K562 (cell line): ENCODE measurements around the gene DTX1. TPM values are rescaled to one million over a fixed set of nuclear protein-coding genes. Genes with fewer than 3 reads are reported as not detected.

Experiments used
- BRD9 ChIP-seq: fragments of 450-650 bp; IDR thresholded peaks from 2 replicates; pipeline ENCODE4 v1.6.1; 2018; ENCODE audit warnings: low read depth; ENCODE audit not compliant: partially characterized antibody
- C11orf30 ChIP-seq: fragments of 450-650 bp; IDR thresholded peaks from 2 replicates; pipeline ENCODE4 v1.6.1; 2016; ENCODE audit warnings: low read depth, mild to moderate bottlenecking
- HNRNPK ChIP-seq: fragments of 200-400 bp; formaldehyde crosslinking; IDR thresholded peaks from one replicate; pipeline ENCODE4 v1.6.1; 2018; ENCODE audit warnings: mild to moderate bottlenecking, low read depth, low read length; ENCODE audit not compliant: poor library complexity, severe bottlenecking
- JUND ChIP-seq, 2 experiments: IDR thresholded peaks; 2 replicates in 1 of 2; 3 replicates in 1 of 2; pipeline ENCODE4 v1.6.1; 2011; ENCODE audit warnings: borderline replicate concordance in 2 of 2, low read depth in 2 of 2, low read length in 2 of 2, improper control_type of control experiment in 1 of 2, missing biosample characterization in 1 of 2, missing genetic modification characterization in 1 of 2, missing genetic modification reagents in 1 of 2
- MYC ChIP-seq, 2 experiments: fragments of 250-450 bp in 1 of 2; sonication (Bioruptor Pico) in 1 of 2; IDR thresholded peaks; 2 replicates each; pipeline versions ENCODE4 v1.5.1 to v1.6.1; 2012 to 2021; ENCODE audit warnings: low read depth in 2 of 2, borderline replicate concordance in 1 of 2, improper control_type of control experiment in 1 of 2, low read length in 1 of 2, mild to moderate bottlenecking in 1 of 2, moderate library complexity in 1 of 2
- MYNN ChIP-seq, 2 experiments: sonication (generic); formaldehyde crosslinking in 1 of 2; IDR thresholded peaks; 2 replicates each; pipeline versions ENCODE4 v1.5.0 to v1.6.1; 2016 to 2020; ENCODE audit warnings: antibody characterized with exemption in 1 of 2, missing genetic modification reagents in 1 of 2
- NFIX ChIP-seq: fragments of 250-450 bp; sonication (Bioruptor Pico); IDR thresholded peaks from 2 replicates; pipeline ENCODE4 v1.4.0; 2020; ENCODE audit warnings: low read depth, mild to moderate bottlenecking, moderate library complexity
- PHF20 ChIP-seq: fragments of 450-650 bp; IDR thresholded peaks from 2 replicates; pipeline ENCODE4 v1.6.1; 2018; ENCODE audit not compliant: partially characterized antibody
- PTBP1 ChIP-seq: fragments of 200-400 bp; formaldehyde crosslinking; IDR thresholded peaks from 2 replicates; pipeline ENCODE4 v1.6.1; 2017; ENCODE audit warnings: low read depth, low read length
- RAD21 ChIP-seq, 2 experiments: fragments of 250-450 bp in 1 of 2; fragments of 450-650 bp in 1 of 2; sonication (Bioruptor Pico) in 1 of 2; formaldehyde crosslinking in 1 of 2; IDR thresholded peaks in 1 of 2; conservative IDR thresholded peaks in 1 of 2; 2 replicates each; pipeline versions ENCODE4 v1.4.0 to v1.8.0; 2020 to 2022; ENCODE audit warnings: mild to moderate bottlenecking in 2 of 2, moderate library complexity in 1 of 2
- RFX1 ChIP-seq: fragments of 450-650 bp; IDR thresholded peaks from 2 replicates; pipeline ENCODE4 v1.6.1; 2016; ENCODE audit warnings: mild to moderate bottlenecking, moderate library complexity
- SMARCA5 ChIP-seq: fragments of 450-650 bp; IDR thresholded peaks from 2 replicates; pipeline ENCODE4 v1.6.1; 2016
- ZFP1 ChIP-seq: fragments of 450-650 bp; formaldehyde crosslinking; IDR thresholded peaks from 2 replicates; pipeline ENCODE4 v1.4.0; 2020; ENCODE audit warnings: mild to moderate bottlenecking, mixed read lengths
- ZFP36 ChIP-seq: fragments of 150-350 bp; IDR thresholded peaks from 2 replicates; pipeline ENCODE4 v1.6.1; 2018; ENCODE audit warnings: low read length, low read depth; ENCODE audit not compliant: partially characterized antibody
- ZNF41 ChIP-seq: fragments of 250-450 bp; sonication (Bioruptor Pico); conservative IDR thresholded peaks from 2 replicates; pipeline ENCODE4 v1.4.0; 2020; ENCODE audit warnings: mild to moderate bottlenecking
- ZNF592 ChIP-seq: fragments of 450-650 bp; IDR thresholded peaks from 2 replicates; pipeline ENCODE4 v1.6.1; 2017; ENCODE audit warnings: antibody characterized with exemption, mild to moderate bottlenecking
- ZNF778 ChIP-seq: fragments of 450-650 bp; formaldehyde crosslinking; IDR thresholded peaks from 2 replicates; pipeline ENCODE4 v1.4.0; 2020; ENCODE audit warnings: mild to moderate bottlenecking, moderate library complexity
- polyA plus RNA-seq, 8 experiments: library from polyadenylated mRNA; depleted of rRNA in 4 of 8; stranded (reverse) in 5 of 8; unstranded in 3 of 8; fragments of >200 nt; fragmentation: Nextera tagmentation in 2 of 8; fragmentation: Illumina TruSeq in 1 of 8; extraction: Ambion mirVana in 2 of 8; extraction: Trizol in 1 of 8; gene quantifications; 2 replicates each; pipeline versions ENCODE4 v1.2.1 to v1.2.3, GENCODE V29; 2011 to 2014; ENCODE audit warnings: inconsistent platforms in 1 of 8, missing spikeins in 1 of 8
- total RNA-seq, 7 experiments: library from RNA; depleted of rRNA in 6 of 7; stranded (reverse); fragments of >200 nt in 6 of 7; fragmentation: Illumina TruSeq in 2 of 7; extraction: Trizol in 2 of 7; gene quantifications; 2 replicates each; pipeline versions ENCODE4 v1.2.1 to v1.2.3, GENCODE V29; 2011 to 2021; ENCODE audit warnings: low replicate concordance in 1 of 7

DTX1 gene
- total and polyA plus RNA-seq, 9 of the 15 experiments (the other 6 are each of a cell fraction or from before 2014, with no cell fraction given), result not detected

GRCh38 chr12:113119980-113120669, 63.6 kb downstream of the DTX1 start (continued):
- TF ChIP-seq MYC (IDR thresholded peaks at IDR 0.05; ENCODE audit: low read depth, low read length) (no peak), MYC (CRISPR knock-in tag; IDR thresholded peaks at IDR 0.05; ENCODE audit: borderline replicate concordance, low read depth) (no peak), BRD9 (peak; percentile 53), MYNN (IDR thresholded peaks at IDR 0.05) (peak; percentile 95), MYNN (CRISPR knock-in tag; IDR thresholded peaks at IDR 0.05) (0 out of 2 replicates have a peak, but pooled peaks have one; percentile 22), PHF20 (no peak), HNRNPK (no peak), PTBP1 (no peak), ZNF778 (CRISPR knock-in tag) (no peak), ZNF41 (CRISPR knock-in tag) (no peak), ZNF592 (no peak), ZFP36 (peak; percentile 74), C11orf30 (no peak), ZFP1 (CRISPR knock-in tag) (no peak), RAD21 (CRISPR knock-in tag; conservative IDR thresholded peaks at IDR 0.05 in 1 of 2, IDR thresholded peaks at IDR 0.05 in 1 of 2) (no peak), NFIX (CRISPR knock-in tag) (no peak), JUND (IDR thresholded peaks at IDR 0.05; ENCODE audit: borderline replicate concordance, low read depth, low read length) (no peak), JUND (tag; IDR thresholded peaks at IDR 0.05; ENCODE audit: borderline replicate concordance, low read depth, low read length) (no peak), SMARCA5 (peak; percentile 63; the same call in 1 of the 2 replicates), RFX1 (peak; percentile 91)
